DMS53 (cell line): ENCODE results near the gene C8G.

Source experiments
- DNase-seq: peaks from one replicate; lab custom pipeline; 2025; lab: John Stamatoyannopoulos, UW

Gene C8G

DNA sequence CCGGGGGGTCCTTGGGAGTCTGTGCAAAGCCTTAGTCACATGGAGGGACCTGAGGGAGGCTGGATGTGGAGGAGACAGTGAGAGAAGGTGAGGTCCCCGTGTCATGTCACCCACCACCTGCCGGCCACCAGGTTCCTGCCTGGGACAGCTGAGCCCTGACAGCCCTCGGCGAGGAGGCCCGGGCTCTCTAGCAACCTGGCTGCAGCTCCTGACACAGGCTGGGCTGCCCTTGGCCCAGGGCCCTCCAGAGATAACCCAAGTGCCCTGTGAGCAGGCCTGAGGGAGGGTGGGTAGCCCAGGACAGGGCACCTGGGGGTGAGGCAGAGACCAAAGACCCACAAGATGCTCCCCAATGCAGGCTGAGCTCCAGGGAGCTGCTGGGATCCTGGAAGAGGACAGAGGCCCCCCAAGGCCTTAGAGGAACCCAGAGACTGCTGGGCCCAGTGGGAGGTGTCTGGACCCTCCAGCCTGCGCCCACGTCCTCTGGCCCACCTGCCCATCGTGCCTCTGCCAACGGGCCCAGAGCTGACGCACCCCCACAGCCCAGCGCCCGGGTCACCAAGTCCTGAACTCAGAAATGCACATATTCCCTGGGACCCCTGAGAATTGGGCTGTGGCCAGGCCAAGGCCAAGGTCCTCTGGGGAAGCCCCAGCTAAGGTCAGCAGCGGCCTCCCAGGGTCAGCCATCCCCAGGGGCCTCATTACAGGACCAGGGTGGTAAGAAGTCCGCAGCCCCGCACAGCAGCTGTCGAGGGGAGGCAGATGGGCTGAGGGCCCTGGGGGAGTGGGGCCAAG, 23.5 kb downstream of the C8G start:
- DNase-seq: no peak

DNA sequence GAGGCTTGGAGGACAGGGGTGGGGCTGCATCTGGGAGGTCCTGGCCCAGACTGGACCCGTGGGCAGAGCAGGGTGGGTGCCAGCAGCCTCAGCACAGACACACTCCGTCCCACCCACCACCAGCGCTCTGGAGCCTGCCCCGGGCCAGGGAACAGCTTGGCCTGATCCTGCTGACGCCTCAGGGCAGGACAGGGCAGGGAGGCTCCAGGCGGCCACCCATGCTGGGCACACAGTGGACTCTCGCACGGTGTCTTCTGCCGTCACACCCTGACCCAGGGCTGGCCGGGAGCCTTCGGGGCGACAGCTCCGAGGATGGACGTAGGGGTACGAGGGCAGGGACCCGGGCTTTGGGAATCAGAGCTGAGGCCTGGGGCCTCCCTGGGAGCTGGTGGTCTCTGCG, 24.1 kb downstream of the C8G start:
- DNase-seq: no peak

DNA sequence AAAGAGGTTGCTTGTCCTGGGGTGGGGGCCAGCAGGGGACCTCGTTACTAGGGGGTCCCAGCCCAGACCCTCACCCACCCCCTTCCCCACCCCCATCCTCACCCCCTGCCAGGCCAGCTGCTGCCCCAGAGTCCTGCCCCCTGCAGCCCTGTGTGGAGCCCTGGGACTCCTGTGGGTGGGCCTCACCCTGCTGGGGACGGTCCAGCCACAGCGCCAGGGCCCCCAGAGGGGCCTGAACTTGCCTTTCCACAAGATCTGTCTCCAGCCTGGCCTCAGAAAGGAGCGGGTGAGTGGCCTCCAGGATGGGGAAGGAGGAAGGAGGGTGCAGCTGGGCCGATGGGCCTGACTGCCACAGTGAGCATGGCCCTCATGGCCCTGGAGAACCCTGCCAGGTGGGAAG, 24.7 kb downstream of the C8G start:
- DNase-seq: no peak

DNA sequence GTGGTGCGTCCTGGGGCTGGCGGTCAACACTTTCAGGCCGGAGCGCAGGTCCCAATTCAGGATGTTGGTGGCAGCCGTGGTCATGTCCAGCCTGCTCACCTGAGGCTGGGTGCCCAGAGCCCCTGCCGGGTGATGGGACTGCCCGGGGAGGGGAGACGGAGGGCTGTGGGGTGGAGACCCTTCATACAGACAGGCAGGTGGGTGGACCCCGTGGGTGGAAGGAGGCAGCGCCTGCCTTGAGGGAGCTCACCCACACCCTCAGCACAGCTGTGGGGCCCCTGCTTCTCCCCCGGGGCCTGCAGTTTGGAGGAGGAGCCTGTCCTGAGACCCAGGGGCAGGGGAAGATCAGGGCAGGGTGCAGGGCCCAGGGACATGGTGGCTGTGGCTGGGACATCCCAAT, 25.3 kb downstream of the C8G start:
- DNase-seq: no peak

DNA sequence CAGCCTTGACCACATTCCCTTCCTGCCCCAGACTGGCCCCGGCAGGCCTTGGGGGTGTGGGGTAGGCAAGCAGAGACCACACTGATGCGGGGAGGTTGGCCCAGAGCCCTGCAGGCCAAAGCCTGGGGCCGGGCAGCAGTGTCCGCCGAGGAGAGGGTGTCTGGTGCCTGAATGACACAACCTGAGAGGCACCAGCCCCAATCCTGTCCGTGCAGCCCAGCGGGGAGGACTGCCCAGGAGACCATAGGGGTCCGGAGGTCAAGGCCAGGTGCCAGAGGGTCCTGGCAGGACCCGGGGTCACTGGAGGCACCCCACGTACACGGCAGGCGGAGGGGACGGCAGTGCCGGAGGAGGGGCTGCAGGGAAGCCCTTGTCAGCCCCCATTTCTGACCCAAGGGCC, 26.7 kb downstream of the C8G start:
- DNase-seq: no peak

DNA sequence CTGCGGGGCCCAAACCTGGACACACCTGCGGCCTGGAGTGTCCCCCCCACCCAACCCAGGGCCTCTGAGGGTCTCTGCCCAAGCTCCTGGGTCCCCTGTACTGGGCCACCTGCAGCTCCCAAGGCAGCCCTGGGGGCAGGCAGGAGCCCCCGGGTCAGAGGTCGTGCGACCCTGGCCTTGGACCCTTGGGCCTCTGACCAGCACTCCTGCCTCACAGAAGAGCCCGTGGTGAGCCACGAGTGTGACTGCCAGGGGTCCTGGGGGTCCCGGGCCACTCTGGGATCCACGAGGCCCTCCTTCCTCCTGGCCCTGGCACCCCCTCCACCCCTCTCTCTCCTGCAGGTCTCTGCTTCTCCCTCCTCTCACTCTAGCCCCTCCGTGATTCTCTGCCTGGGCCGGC, 27.3 kb downstream of the C8G start:
- DNase-seq: no peak

DNA sequence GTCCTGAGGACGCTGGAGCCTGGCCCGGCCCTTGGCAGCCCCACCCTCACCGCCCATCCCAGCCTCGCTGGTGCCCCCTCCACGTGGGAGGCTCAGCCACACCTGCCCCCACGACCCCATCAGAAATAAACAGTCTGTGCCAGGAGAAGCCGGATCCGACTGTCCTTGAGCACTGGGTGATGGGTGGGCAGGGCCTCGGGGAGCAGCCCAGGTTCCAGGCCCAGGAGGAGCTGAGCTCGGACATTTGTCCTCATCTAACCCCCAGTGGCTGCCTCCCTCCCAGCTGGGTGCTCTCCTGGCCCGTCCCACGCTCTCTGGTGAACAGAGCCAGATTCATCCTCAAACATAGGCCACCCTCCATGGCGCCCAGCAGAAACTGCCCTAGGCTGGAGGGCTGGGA, 27.7 kb downstream of the C8G start:
- no peak for DNase-seq

DNA sequence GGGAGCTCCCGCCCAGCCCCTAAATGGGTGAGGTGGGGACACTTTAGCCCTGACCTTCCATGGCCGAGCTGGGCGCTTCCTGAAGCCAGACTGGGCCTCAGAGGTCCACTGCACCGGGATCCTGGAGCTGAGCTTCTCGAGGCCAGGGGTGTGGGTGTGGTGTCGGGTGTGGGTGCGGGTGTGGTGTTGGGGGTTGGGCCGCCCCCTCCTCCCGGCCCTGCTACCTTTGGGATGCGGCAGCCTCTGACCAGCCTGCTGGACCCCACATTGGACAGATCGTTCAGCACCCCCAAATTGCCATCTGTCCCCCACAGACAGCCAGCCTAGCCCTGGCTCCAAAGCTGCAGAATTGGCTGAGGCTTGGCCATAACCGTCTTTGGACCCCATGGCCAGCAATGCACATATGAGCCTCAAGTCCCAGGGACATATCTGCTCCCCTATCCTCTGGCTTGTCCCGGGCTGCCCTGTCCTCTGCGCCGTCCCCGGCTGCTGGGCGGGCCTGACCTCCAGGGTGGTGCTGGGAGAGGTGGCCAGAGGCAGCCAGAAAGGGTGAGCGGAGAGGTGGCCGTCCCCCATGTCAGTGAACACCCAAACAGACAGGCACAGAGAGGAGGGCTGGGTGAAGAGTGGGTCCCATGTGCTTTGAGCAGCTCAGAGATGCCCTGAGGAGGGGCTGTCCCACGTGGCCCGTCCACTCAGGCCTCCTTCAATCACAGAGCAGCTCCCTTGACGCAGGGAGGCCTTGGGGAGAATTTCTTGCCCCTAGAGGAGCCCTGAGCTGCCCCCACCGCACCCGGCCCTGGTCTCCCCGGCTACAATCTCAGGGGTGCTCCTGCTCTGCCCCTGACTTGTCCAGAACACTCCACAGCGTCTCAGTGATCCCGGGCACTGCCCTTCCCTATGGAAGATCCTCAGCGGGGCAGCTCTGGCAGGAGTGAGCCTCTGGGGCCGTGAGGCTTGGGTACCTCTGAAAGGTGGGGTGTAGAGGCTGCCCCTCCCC, 28.9 kb downstream of the C8G start:
- no peak for DNase-seq

DNA sequence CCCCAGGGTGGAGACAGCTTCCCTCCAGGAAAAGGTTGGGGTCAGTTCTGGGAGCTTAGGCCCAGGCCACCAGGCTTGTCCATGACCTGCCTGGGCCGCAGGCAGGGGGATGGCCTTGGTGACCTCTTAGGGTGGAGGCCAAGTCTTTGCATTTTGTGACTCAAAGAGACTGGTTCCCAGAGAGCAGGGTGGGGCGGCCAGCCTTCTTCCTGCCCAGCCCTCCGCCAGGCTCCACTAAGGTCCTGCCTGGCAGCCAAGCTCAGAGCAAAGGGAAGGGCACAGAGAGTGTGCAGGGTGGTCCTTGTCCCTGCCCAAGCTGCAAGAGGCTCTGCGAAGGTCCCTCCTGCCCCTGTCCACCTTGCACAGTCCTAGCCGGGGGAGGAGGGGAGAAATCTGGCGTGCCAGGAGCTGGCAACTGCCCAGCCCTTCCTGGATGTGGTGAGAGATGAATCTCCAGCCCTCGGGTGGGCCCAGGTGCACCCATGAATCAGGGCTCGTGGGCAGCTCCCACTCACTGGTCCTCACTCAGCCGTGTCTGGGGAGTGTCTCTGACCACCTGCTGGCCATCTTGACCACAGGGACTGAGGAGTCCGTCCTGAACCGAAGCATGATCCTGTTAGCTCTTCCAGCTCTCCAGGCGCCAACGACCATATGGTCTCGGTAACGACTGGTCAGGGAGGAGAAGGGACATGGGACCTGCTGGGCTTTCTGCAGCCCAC, 29.9 kb downstream of the C8G start:
- DNase-seq: no peak

DNA sequence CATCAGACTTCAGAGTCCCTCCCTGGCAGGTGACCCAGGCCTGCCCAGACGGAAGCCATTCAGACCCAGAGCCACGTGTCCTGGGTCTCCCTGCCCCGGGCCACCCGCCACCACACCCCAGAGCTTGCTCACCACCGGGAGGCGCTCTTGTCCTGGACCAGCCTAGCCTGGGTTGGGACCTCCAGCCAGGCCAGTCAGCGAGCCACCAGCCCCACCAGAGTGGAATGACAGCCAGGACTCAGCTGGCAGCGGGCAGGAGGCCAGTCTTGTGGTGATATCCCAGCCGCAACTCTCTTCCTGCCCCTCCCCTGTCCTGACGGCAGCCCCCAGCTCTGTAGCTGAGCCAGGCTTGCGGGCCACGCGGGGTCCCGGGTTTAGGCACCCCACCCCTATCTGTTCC, 30.6 kb downstream of the C8G start:
- no peak for DNase-seq

DNA sequence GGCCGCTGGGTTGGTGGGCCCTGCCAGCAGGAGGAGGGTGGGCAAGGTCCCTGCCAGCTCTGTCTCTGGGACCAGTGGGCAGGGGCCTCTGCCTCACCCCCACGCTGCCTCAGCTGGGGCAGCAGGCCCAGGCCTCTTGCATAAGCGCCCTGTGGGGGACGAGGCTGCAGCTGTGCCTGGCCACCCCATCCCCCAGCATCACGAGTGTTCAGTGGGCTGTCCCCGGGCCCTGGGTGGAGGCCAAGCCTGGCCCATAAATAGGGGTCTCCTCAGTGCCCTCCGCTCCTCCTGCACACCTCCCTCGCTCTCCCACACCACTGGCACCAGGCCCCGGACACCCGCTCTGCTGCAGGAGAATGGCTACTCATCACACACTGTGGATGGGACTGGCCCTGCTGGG, 32.2 kb downstream of the C8G start, which contains the start of gene PTGDS:
Gene PTGDS, plus strand, starts transcription at position 282 of the 400 bp plus-strand sequence. Its CDS starts 75 bp downstream, at position 357.
- no peak for DNase-seq

DNA sequence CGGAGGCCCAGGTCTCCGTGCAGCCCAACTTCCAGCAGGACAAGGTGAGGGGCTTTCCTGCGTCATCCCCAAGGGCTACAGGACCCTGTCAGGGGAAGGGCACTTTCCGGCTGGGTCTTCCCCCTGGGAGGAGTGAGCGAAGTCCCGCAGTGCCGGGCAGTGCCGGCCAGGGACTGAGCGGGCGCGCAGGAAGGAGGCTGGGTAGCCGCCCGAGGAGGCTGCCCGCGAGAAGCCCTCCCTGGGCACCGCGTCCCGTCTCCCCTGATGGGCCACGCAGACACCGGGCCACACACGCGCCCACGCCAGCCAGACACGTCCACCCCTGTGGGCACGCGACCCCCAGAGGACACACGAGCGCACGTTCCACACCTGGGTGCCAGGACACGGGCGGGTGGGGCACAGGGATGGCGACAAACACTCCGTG, 32.6 kb downstream of the C8G start:
- DNase-seq: peak; percentile 70

DNA sequence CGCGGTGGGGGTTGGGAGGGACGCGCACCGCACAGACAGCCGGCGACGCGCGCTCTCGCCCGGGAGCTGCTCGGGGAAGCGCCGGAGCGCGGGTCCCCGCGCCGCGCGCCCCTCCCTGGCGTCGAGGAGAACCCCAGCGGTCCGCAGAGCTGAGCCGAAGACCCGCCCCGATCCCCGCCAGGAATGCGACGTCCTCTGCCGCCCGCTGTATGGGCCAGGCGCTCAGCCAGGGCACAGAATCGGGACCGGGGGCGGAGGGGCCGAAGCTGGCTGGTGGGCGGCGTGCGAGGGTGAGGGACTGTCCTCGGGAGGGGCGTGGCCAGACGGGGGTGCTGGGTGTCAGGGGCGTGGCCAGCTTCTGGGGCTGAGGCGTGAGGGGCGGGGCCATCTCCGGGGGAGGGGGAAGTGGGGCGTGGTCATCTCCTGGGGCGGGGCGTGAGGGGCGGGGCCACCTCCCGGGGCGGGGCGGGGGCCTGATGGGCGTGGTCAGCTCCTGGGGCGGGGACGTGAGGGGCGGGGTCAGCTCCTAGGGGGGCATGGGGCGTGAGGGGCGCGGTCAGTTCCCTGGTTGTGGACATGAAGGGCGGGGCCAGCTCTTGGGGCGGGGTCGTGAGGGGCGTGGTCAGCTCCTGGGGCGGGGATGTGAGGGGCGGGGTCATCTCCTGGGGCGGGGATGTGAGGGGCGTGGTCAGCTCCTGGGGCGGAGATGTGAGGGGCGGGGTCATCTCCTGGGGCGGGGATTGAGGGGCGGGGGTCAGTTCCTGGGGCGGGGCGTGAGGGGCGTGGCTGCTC, 33.2 kb downstream of the C8G start:
- peak; percentile 90 for DNase-seq

DNA sequence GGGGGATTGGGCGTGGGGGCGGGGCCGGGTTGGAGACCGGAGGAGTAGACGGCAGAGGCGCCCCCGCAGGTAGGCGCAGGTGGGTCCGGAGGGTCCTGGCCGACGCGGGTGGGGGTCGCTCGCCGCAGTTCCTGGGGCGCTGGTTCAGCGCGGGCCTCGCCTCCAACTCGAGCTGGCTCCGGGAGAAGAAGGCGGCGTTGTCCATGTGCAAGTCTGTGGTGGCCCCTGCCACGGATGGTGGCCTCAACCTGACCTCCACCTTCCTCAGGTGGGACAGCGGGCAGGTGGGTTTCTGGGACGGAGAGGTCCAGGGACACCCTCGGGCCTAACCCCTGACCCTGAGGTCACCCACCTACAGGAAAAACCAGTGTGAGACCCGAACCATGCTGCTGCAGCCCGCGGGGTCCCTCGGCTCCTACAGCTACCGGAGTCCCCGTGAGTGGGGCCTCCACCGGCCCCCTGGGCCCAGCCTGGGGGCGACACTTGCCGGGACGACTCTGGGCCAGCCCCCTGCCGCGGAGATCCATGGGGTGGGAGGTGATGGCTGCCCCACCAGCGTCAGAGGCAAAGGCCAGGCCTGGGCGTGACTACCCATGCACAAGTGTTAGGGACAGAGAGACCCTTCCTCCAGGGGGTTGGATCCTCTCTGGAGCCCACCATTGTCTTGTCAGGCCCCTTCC, 34.0 kb downstream of the C8G start:
- no peak for DNase-seq

DNA sequence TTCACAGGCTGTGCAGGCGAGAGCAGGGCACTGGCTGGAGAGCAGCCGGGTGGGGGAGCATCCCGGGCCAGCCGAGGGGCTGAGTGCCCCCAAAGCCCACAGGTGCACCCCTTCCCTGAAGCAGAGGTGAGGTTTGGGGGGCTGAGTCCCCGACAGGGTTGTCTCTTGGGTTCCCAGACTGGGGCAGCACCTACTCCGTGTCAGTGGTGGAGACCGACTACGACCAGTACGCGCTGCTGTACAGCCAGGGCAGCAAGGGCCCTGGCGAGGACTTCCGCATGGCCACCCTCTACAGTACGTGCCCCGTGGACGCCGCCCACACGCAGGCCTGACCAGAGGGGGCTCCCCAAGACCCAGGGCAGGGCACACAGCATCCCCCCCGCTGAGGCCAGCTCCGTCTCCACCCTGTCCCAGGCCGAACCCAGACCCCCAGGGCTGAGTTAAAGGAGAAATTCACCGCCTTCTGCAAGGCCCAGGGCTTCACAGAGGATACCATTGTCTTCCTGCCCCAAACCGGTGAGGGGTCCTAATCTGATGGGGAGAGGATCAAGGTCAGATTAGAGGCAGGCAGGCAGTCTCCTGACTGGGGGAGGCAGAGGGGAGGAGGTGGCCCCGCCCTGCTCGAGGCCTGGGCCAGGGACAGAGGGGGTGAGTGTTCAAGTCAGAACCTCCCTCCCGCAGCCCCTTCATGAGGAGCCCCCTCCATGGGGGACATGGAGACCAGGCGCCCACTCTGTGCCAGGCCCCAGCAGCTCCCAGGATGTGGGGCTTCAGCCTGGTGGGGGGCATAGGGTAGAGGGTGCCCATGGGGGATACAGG, 34.9 kb downstream of the C8G start:
- DNase-seq: no peak

DNA sequence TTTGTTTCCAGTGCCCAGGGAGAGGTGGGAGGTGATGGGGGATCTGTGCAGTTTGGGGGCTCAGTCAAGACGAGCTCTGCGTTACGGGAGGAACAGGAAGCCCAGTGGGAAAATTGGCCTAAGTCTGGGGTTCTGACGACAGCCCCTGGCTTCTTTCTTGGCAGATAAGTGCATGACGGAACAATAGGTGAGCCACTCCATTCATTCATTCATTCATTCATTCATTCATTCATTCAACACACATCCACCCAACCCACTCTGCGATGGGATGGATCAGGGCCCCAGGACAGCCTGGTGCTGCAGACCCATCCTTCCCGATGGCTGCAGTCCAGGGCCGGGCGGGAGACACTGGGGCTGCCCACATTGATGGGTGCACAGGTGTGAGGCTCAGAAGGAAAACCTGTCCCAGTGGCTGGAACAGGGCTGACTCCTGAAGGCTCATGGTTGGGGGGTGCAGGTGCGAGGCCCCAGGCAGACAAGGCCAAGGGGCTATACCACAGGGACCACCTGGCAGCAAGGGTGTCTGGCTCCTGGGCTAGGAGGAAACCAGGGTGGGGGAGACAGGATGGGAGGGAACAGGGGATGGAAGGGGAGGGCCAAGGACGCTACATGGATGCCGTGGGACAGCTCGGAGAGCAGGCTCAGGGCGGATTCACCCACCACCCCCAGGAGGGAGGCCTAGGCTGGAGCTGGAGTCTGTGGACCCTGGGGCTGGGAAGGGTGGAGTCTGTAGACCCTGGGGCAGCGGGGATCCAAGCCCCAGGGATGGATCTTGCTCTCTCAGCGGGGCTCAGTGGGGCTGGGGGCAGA, 35.8 kb downstream of the C8G start:
- no peak for DNase-seq

DNA sequence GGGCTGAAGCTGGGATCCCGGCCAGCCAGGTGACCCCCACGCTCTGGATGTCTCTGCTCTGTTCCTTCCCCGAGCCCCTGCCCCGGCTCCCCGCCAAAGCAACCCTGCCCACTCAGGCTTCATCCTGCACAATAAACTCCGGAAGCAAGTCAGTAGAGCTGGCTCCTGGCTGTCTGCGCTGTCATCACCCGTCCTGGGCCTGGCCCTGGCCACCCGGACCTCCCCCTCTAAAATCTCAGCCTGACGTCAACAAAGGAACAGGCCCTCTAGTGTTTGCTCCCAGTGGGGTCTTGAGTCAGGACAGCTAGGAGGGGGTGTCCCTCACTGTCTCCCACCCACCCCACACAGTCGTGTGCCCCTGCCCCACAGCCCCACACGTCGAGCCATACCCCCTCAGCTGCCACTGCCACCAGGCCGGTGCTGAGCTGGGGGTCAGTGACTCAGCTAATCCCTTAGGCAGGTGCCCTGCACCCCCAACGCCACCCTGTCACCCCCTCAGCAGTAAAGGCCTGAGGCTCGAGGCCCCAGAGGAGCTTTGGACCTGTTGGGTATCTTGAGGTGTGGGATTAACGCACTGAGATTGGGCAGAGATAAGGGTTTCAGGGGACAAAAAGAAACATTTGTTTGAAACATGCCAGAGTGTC, 36.7 kb downstream of the C8G start:
- no peak for DNase-seq

DNA sequence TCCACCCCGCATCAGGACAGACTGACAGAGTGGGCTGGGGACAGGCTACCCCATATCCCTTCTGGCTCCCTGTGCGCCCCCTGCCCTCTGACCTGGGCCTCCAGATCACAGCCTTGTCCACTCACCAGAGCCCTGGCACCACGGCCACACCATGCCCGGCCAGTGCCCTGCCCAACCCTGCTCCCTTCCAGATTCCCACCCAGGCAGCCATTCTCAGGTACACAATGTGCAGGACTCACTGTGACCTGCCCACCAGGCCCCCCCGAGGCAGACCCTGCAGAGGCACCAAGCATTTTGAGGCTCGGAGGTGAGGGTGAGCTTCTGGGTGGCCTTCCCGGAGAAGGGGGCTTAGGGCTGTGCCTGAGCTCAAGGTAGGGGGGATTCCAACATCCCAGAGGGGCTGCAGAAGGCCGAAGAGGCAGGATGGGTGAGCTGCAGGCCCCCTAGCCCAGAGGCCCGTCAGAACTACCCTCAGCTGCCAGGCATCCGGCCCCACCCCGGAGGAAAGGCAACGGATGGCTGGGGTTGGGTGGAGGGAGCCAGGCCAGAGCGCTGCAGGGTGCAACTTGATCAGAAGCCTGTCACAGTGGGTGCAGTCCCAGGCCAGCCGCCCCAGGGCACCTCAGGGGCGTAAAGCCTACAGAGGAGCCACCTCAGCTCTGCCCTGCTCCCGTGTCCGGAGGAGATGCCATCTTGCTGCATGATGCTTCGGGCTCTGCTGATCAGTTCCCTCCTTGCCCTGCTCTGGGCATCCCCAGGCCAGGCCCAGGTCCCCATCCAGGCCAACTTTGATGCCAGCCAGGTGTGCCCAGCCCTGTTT, 37.4 kb downstream of the C8G start, which contains the start of gene LCNL1:
Gene LCNL1, plus strand, starts transcription at position 762 of the 820 bp plus-strand sequence. CDS start 594 bp downstream, outside the sequence.
- DNase-seq: no peak
